Right kidney (tissue), 1 donor: ENCODE results near the gene DGCR8.

Source experiments
- DNase-seq: peaks from one replicate; pipeline ENCODE4 v3.0.0-alpha.2; 2016

DGCR8 gene

GRCh38 chr22:20109411-20110358 lies 29.6 kb downstream of the DGCR8 start:
- no peak for DNase-seq

- DNase-seq, result no peak
Measured at GRCh38 chr22:20110359-20110985, 30.4 kb downstream of the DGCR8 start.

GRCh38 chr22:20111045-20111688 lies 31.1 kb downstream of the DGCR8 start:
- no peak for DNase-seq

- no peak for DNase-seq
Measured at GRCh38 chr22:20111689-20112622, 31.9 kb downstream of the DGCR8 start.

GRCh38 chr22:20112623-20113511 lies 32.8 kb downstream of the DGCR8 start:
- DNase-seq, result no peak

- DNase-seq, result no peak
Measured at GRCh38 chr22:20113551-20114310, 33.7 kb downstream of the DGCR8 start.

GRCh38 chr22:20114506-20115475 lies 34.8 kb downstream of the DGCR8 start:
- no peak for DNase-seq

GRCh38 chr22:20115691-20116375 lies 35.8 kb downstream of the DGCR8 start, which contains the start of gene RANBP1:
RANBP1 (plus strand) TSS chr22:20116104; CDS start chr22:20116185, 81 bp downstream.
- DNase-seq, result no peak

- DNase-seq, result no peak
Measured at GRCh38 chr22:20116376-20116950, 36.4 kb downstream of the DGCR8 start.

- peak; percentile 94 for DNase-seq
Measured at GRCh38 chr22:20116951-20117632, 37.1 kb downstream of the DGCR8 start, which contains the start of gene TRMT2A. TRMT2A (minus strand) TSS chr22:20117226; CDS start chr22:20116906, 320 bp downstream.

GRCh38 chr22:20117633-20118299 lies 37.7 kb downstream of the DGCR8 start:
- peak; percentile 47 for DNase-seq

GRCh38 chr22:20118300-20119020 lies 38.4 kb downstream of the DGCR8 start:
- DNase-seq, result no peak

GRCh38 chr22:20121856-20122415 lies 41.9 kb downstream of the DGCR8 start:
- no peak for DNase-seq

GRCh38 chr22:20123366-20124082 lies 43.5 kb downstream of the DGCR8 start:
- DNase-seq, result no peak
